IPS-20b (cell line): ENCODE results near the gene KLF13.
A peak's percentile ranks its signal among the peaks of the same experiment; 100 is the strongest.

Experiments
- H3K27ac ChIP-seq: one replicate; pipeline ENCODE4 v1.5.1; 2013; ENCODE audit warnings: low read length
- H3K27me3 ChIP-seq: 2 replicates; pipeline ENCODE4 v1.6.1; 2013; ENCODE audit warnings: mild to moderate bottlenecking, low read length, inconsistent platforms; ENCODE audit not compliant: insufficient read depth
- H3K36me3 ChIP-seq: 2 replicates; pipeline ENCODE4 v1.6.1; 2013; ENCODE audit warnings: low read depth, mild to moderate bottlenecking, inconsistent platforms, low read length, moderate library complexity; ENCODE audit not compliant: insufficient read depth
- H3K4me1 ChIP-seq: 2 replicates; pipeline ENCODE4 v1.6.1; 2013; ENCODE audit warnings: mild to moderate bottlenecking, control low read depth, inconsistent platforms, low read length, moderate library complexity; ENCODE audit not compliant: insufficient read depth
- H3K4me3 ChIP-seq: 2 replicates; pipeline ENCODE4 v1.5.1; 2013; ENCODE audit warnings: mild to moderate bottlenecking, low read length, inconsistent platforms
- H3K9ac ChIP-seq: 2 replicates; pipeline ENCODE4 v1.6.1; 2013; ENCODE audit warnings: low read depth, mild to moderate bottlenecking, inconsistent platforms, low read length, moderate library complexity
- H3K9me3 ChIP-seq: 2 replicates; pipeline ENCODE4 v1.6.1; 2013; ENCODE audit warnings: mild to moderate bottlenecking, low read depth, low read length, inconsistent platforms; ENCODE audit not compliant: insufficient read depth

The KLF13 gene

DNA sequence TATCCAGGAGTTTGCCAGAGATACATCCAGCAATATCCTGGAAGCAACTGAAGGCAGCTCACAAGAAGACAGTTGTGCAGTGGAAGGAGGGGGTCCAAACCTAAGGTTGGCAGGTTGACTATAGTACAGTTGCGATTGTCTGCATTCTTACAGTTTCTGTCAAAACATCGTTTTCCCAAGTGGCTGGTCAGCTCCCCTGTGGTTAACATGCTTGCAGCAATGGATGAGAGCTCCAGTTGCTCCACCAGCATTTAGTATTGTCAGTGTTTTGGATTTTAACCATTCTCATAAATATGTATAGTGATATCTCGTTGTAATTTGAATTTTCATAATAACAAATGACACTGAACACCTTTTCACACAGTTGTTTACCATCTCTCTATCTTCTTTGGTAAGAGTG lies 31.5 kb downstream of the KLF13 start:
- no peak overlapping the region for H3K9ac ChIP-seq
- H3K27me3 ChIP-seq = no peaks in the 10 kb centered on the region
- H3K27ac ChIP-seq = no peak overlapping the region
- no peaks in the 10 kb centered on the region for H3K36me3 ChIP-seq
- no peaks in the 10 kb centered on the region for H3K9me3 ChIP-seq
- H3K4me3 ChIP-seq = no peak overlapping the region
- peaks cover 23% of the 10 kb centered on the region; the same call in 1 of the 2 replicates for H3K4me1 ChIP-seq

DNA sequence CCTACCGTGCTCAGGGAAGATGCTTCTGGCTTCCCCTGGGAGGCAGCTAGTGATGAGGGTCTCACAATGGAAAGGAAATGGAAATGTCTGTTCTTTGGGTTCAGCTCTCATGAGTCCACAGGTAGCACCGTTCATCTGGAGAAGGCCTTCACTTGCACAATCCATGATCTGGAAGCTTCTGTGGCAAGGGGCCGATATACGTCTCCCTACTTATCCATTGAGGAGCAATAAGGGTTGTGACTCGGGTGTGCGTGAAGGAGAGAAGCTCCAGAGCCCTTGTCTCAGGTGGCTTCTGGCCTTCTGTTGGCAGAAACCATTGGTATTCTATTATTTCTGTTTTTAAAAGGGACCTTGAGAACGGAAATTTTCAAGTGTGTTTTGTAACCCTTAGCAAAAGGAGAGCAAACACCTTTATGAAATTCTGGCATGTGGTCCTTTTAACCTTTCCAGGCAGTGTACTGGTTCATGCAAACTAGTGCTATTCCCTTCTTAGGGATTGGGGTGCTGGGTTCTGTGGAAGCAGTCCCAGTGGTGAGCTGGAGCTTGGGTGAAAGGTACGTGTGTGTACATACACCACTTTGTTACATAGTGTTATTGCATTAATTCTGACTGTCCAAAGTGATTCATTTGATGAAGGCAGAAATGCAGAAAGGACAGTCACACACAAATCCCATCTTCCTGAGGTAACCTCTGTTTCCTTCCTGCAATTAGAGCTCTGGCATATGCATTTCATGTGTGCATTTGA lies 32.5 kb downstream of the KLF13 start:
- Histone ChIP-seq H3K9ac (no peak overlapping the region), H3K4me3 (no peak overlapping the region), H3K27ac (no peak overlapping the region), H3K9me3 (no peaks in the 10 kb centered on the region), H3K36me3 (no peaks in the 10 kb centered on the region), H3K4me1 (peaks cover 27% of the 10 kb centered on the region), H3K27me3 (no peaks in the 10 kb centered on the region)

DNA sequence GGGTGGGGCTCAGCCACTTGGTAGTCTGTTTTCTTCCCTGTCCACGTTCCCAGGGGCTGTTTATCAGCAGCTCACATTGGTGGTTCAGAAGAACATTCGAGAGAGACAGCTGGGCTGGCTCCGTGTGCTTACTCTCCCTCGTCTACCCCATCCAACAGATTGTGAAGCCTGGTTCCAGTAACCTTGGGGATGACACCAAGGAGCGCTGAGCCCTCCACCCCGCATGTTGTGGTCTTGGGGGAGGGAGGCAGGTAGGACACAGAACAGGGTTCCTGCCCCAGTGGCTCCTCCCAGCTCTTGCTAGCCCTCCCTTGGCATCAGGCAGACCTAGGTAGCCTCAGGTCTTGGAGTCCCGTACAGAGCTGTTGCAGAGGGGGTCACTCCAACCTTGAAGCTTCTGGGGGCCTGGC lies 33.1 kb downstream of the KLF13 start:
- Histone ChIP-seq H3K36me3 (no peaks in the 10 kb centered on the region), H3K4me3 (no peak overlapping the region), H3K27me3 (no peaks in the 10 kb centered on the region), H3K9ac (no peak overlapping the region), H3K9me3 (no peaks in the 10 kb centered on the region), H3K27ac (no peak overlapping the region), H3K4me1 (peaks cover 33% of the 10 kb centered on the region)

DNA sequence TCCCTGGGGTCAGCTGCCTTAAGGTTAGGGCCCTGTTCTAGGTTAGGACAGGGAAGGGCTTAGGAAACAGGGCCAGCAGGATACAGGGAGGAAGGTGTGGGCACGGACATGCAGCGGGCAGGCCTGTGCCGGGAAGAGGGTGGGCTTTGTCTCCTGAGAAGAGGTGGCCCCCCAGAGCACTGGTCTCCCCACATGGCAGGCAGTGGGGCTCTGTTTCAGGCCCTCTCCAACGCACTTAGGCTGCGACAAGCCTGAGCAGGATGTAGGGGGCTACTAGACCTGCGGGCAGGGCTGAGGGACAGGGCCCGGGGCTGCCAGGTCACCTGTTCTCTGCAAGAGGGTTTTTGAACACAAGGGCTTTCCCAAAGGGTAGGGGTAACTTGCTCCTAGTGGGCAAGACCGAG lies 33.5 kb downstream of the KLF13 start:
- no peaks in the 10 kb centered on the region for H3K9me3 ChIP-seq
- H3K4me1 ChIP-seq = peaks cover 37% of the 10 kb centered on the region
- H3K36me3 ChIP-seq = no peaks in the 10 kb centered on the region
- no peak overlapping the region for H3K9ac ChIP-seq
- H3K27ac ChIP-seq = no peak overlapping the region
- H3K27me3 ChIP-seq = no peaks in the 10 kb centered on the region
- no peak overlapping the region for H3K4me3 ChIP-seq

DNA sequence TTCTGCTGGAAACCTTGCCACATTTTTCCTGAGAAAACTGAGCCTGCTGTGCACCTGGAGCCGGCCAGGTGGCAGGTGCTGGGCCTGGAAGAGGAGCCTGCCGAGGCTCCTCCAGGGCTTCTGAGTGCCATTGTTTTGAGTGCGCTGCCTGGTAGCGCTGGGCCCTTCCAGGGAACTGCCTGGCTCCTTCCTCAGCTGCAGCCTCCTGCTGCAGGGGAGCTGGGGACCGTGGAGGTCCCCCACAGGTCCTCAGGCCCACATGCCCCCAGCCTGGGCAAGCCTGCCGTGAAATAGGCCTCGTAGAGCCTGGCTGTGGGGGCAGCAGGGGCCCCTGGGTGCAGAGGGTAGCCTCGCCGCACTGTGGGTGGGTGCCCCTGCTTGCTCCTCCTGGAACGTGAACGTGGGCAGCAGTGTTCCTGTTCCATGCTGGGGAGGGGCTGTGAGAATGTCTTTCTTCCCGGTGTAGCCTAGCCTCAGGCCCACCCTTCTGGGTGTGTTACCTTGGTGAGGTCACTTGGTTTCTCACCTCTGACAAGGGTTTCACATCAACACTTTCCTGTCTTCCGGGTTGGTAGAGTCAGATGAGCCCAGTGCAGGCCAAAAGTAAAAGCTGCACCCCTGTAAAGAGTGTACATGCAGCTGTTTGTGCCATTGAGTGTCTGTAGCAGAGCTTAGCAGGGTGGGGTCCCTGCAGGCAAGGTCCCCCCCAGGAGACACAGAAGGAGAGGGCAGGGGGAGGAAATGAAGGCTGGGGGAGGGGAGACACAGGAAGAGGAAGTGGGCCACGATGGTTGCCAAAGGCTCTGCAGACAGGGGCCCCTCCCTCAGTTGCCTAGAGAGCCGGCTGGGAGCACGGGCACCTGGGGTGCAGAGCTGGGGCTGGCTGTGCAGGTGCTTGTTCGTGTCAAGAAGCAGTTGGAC lies 34.5 kb downstream of the KLF13 start:
- Histone ChIP-seq H3K4me1 (peaks cover 39% of the 10 kb centered on the region), H3K9me3 (no peaks in the 10 kb centered on the region), H3K27ac (peak overlapping the region; percentile 61), H3K9ac (peak overlapping the region; percentile 20; the same call in 1 of the 2 replicates), H3K36me3 (no peaks in the 10 kb centered on the region), H3K4me3 (no peak overlapping the region), H3K27me3 (no peaks in the 10 kb centered on the region)

DNA sequence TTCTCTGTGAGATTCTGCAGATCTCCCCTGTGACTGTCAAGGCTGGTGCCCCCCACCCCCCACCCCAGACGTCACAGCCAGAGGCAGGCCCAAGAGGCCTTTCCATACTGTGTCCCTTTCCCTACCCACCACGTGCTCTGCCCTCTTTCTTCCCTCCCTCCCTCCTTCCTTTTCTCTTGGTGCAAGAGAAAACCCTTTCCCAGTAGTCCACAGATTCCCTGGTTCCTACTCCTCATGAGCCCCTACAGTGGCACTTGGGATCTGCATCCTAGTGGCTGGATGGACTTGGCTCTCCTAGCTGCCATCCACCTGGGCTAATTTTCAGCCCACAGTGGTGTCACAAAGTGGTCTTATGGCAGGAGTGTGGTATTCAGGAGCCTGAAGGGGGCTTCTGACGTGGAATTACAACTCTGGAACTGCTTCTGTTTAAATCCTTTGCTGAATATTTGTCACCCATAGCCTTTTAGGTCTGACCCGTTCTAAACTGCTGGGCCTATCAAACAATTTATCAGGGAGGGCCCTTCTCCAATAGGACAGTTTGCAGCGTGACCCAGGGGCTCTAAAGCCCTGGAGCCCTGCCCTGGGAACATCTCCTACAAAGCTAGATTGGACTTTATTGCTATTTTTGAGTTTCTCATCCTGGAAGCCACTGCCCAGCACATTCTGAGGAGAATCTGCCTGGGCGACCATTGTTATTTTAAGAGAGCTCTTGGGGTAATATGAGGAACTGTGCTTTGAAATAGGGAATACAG lies 35.3 kb downstream of the KLF13 start:
- Histone ChIP-seq H3K4me3 (no peak overlapping the region), H3K4me1 (peaks cover 47% of the 10 kb centered on the region), H3K27me3 (no peaks in the 10 kb centered on the region), H3K27ac (no peak overlapping the region), H3K9ac (no peak overlapping the region), H3K9me3 (no peaks in the 10 kb centered on the region), H3K36me3 (no peaks in the 10 kb centered on the region)

DNA sequence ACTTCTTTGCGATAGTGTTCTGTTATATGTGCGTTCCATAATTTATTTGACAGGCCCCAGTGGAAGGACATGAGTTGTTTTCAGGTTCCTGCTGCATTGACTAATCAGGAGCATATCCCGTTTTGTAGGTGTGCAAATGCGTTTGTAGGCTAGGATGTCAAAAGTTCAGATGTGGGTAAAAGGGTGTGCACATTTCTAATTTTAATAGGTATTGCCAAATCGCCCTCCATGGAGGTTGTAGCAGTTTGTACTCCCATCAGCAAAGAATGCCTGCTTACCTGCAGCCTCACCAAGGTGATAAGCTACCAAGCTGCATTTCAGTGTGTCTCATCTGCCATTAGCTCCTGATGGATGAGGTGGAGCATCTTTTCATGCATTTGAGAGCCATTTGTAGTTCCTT lies 36.3 kb downstream of the KLF13 start:
- H3K4me3 ChIP-seq = no peak overlapping the region
- H3K9ac ChIP-seq = no peak overlapping the region
- H3K9me3 ChIP-seq = no peaks in the 10 kb centered on the region
- H3K4me1 ChIP-seq = peaks cover 49% of the 10 kb centered on the region
- no peak overlapping the region for H3K27ac ChIP-seq
- H3K27me3 ChIP-seq = no peaks in the 10 kb centered on the region
- no peaks in the 10 kb centered on the region for H3K36me3 ChIP-seq

DNA sequence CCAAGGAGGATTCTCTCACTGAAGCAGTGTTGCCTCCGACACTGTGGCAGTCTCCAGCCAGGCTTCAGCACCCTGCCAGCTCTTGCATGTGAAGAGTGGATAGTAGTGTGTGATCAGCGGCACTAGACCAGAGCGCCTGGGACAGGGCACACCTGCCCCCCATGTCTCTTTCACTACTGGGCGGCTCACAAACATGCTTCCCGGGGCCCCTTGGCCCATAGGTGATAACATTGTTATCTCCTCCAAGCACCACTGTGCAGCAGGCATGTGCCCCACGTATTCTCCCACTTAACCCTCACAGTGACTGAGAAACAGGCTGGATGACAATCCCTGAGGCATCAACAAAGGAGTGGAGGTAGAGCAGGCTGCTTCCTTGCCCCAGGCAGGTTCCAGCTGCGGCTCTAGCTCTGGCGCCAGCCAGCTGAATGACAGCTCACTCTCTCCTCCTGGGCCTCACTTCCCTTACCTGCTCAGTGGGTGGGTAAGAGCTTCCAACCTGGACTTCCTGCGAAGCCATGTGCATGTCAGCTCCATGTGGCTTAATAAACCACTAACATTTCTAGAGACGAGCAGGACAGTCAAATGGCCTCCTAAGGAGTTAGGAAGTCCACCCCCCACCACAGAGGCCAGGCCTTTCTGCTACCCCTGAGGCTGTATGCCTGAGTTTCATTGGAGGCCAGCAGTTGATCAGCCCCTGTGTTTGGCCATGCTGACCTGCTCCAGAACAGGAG lies 37.8 kb downstream of the KLF13 start:
- peak overlapping the region; percentile 21; the same call in 1 of the 2 replicates for H3K9ac ChIP-seq
- H3K27me3 ChIP-seq = no peaks in the 10 kb centered on the region
- H3K9me3 ChIP-seq = no peaks in the 10 kb centered on the region
- H3K4me1 ChIP-seq = peaks cover 49% of the 10 kb centered on the region
- no peaks in the 10 kb centered on the region for H3K36me3 ChIP-seq
- no peak overlapping the region for H3K27ac ChIP-seq
- H3K4me3 ChIP-seq = no peak overlapping the region

DNA sequence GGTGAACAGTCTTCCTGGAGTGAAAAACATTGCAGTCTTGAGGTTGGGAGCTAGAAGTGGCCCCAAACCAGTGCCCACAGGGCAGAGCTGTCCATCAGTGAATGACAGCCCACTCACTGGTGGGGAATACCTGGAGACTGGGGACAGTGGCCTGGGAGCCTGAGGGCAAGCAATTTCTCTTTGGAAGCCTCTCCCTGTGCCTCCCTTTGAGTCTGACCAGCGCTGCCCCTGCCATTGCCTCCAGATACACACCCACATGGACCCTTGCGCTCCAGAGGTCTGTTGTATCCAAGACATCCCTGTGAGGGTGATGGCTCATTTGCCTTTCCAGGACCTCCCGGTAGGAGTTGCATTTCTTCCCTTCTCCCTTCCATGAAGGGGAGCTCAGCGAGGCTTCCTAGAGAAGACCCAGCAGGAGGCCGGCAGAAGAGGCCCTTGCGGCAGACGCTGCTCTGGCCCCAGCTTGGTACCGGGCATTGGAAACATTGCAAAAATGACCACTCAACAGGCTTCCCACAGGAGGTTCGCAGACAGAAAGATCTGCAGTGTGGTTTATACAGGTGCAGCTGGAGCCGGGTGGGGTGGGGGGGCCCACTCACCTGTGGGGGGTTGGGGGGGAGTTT lies 38.5 kb downstream of the KLF13 start:
- H3K9ac ChIP-seq = no peak overlapping the region
- H3K4me3 ChIP-seq = no peak overlapping the region
- H3K9me3 ChIP-seq = no peaks in the 10 kb centered on the region
- H3K4me1 ChIP-seq = peaks cover 52% of the 10 kb centered on the region
- H3K27ac ChIP-seq = no peak overlapping the region
- H3K36me3 ChIP-seq = no peaks in the 10 kb centered on the region
- H3K27me3 ChIP-seq = no peaks in the 10 kb centered on the region

DNA sequence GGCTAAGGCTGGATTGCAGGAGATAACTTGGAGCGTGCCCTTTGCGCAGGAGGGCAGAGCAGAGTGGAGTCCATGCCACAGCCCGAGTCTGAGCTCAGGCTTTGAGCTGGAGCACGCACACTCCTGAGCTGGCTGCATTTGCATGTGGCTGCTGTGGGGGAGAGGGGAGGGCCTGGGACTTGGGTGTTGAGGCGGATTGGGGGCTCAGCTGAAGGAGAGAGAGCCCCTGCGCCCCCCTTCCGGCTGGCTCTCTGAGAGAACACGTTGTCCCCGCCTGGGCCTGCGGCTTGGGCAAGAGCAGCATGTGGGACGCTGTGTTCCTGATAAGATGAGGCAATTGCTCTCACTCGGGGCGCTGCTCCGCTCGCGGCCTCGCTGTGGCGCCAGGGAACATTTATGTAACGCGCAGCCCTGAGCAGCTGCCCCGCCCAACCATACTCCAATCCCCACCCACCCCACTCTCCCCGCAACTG lies 39.1 kb downstream of the KLF13 start:
- Histone ChIP-seq H3K27ac (no peak overlapping the region), H3K4me1 (peaks cover 50% of the 10 kb centered on the region), H3K4me3 (no peak overlapping the region), H3K9ac (no peak overlapping the region), H3K9me3 (no peaks in the 10 kb centered on the region), H3K27me3 (no peaks in the 10 kb centered on the region), H3K36me3 (no peaks in the 10 kb centered on the region)
